T-helper 17 cell (primary cell): ENCODE results near the gene C17orf75. TPM values are rescaled to one million over a fixed set of nuclear protein-coding genes. Genes with fewer than 3 reads are reported as not detected.
"Not testable (repeated sequence)": the region's sequence is repeated elsewhere in the genome, so short reads cannot be mapped to it uniquely, and the experiment has no call there.

ENCODE experiments used
- ATAC-seq: fragments of 150-1000 bp; cut with Tn5 transposase; 2 replicates; pipeline ENCODE4 v1.10.0; 2021; ENCODE audit warnings: mild to moderate bottlenecking, moderate library complexity
- DNase-seq, 3 donors: peaks; one replicate each; pipeline versions ENCODE4 v3.0.0 to v3.0.0-alpha.2; 2020 to 2021
- H3K9me3 ChIP-seq: one replicate; pipeline ENCODE4 v1.7.0; 2013; ENCODE audit warnings: low read length, mild to moderate bottlenecking; ENCODE audit not compliant: control insufficient read depth, poor library complexity, severe bottlenecking
- H3K27ac Mint-ChIP-seq: one replicate; pipeline ENCODE4 v1.8.0; 2022; ENCODE audit warnings: mild to moderate bottlenecking, moderate library complexity, mixed read lengths
- H3K27me3 Mint-ChIP-seq: one replicate; pipeline ENCODE4 v1.8.0; 2022; ENCODE audit warnings: mixed read lengths
- H3K36me3 Mint-ChIP-seq: one replicate; pipeline ENCODE4 v1.8.0; 2022; ENCODE audit warnings: low read depth, mixed read lengths
- H3K4me1 Mint-ChIP-seq: one replicate; pipeline ENCODE4 v1.8.0; 2022; ENCODE audit warnings: mild to moderate bottlenecking, mixed read lengths
- H3K4me3 Mint-ChIP-seq: one replicate; pipeline ENCODE4 v1.8.0; 2022; ENCODE audit warnings: mild to moderate bottlenecking, moderate library complexity, mixed read lengths
- total RNA-seq, 4 donors: library from RNA in 2 of 4; stranded (reverse) in 2 of 4; gene quantifications; one replicate each; pipeline ENCODE4 v1.2.3 and lab custom pipeline; 2022 to 2026

Gene C17orf75
- total RNA-seq, 2 donors from 2014 or later: 11.6 to 11.8 TPM

DNA sequence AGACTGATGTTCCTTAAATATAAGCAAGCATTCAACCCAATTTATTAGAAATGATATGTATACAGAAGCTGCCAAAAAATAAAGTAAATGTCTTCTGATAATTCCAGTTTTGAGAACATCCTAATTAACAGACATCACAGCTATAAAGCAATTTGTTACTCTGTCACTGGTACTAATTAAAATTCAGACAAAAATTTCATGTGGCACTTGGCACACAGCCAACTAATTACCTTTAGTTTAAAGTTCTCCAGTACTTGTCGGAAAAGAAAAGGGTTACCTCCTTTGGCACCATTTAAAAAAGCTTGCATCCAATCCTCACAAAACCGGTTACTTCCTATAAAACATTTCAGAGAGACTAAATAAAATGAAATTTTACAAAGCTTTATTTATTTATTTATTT, 8.8 kb downstream of the C17orf75 start:
- H3K36me3 Mint-ChIP-seq: no peaks in the 10 kb centered on the region
- no peak for ATAC-seq
- no peaks in the 10 kb centered on the region for H3K9me3 ChIP-seq
- no peaks in the 10 kb centered on the region for H3K27me3 Mint-ChIP-seq
- H3K27ac Mint-ChIP-seq: no peak overlapping the region
- no peak for DNase-seq
- H3K4me3 Mint-ChIP-seq: no peak overlapping the region
- peaks cover 11% of the 10 kb centered on the region for H3K4me1 Mint-ChIP-seq

DNA sequence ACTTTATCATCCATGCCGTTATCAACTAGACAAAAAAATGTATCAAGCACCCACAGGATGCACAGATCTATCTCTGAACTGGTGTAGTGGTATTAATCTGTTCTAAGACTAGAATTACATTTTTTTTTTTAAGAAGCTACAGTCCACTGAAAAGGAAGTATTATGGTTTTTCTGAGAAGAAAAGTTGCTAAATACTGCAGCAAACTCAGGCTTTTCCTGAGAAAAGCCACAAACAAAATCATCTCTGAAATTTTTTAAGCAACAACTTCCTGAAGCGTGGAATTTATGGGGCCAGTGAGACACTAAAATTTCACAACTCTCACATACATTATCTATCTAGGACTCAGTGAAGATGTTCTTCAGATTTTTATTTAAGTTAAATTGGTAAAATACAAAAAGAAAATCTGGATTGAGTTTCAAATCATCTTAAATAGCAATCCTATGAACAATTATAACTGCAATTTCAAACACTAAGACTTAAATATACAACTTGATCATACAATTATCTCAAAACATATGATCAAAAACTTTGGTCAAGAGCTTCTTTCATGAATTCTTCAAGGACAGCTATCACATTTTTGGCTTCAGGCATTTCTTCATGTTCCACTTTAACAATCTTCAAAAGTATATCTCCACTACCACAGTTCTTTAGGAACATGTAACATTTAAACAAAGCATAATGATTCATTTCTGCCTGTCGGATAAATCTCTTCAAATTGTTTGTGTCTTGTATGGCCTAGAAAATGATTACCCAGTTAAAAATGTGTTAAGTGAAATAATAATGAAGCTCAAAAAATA, 10.5 kb downstream of the C17orf75 start:
- DNase-seq: no peak
- Mint-ChIP-seq H3K4me1 (peaks cover 11% of the 10 kb centered on the region), H3K36me3 (no peaks in the 10 kb centered on the region), H3K27me3 (no peaks in the 10 kb centered on the region), H3K27ac (peak overlapping the region; percentile 93), H3K4me3 (peak overlapping the region; percentile 31)
- ATAC-seq: no peak
- H3K9me3 ChIP-seq: no peaks in the 10 kb centered on the region

DNA sequence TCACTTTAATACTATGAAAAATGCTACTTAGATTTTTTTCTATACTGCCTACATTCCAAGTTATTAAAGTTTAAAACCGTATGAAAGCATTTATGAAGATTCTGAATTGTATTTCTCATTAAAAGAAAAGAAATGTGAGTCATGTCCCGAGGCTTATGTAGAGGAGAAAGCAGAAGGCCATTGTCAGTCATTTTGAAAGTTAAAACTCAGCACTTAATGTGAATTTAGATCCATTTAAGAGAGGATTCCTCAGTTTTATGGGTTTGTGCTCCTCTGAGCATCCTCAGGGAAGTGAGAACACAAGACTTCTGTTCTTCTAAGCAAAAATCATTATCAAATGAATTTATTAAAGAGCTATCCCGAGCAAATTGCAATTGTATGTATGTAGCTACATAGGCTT, 11.8 kb downstream of the C17orf75 start:
- ATAC-seq (no peak), DNase-seq (no peak)
- Mint-ChIP-seq H3K4me1 (peaks cover 11% of the 10 kb centered on the region), H3K27me3 (no peaks in the 10 kb centered on the region), H3K36me3 (no peaks in the 10 kb centered on the region), H3K27ac (peak overlapping the region; percentile 93), H3K4me3 (no peak overlapping the region)
- no peaks in the 10 kb centered on the region for H3K9me3 ChIP-seq

DNA sequence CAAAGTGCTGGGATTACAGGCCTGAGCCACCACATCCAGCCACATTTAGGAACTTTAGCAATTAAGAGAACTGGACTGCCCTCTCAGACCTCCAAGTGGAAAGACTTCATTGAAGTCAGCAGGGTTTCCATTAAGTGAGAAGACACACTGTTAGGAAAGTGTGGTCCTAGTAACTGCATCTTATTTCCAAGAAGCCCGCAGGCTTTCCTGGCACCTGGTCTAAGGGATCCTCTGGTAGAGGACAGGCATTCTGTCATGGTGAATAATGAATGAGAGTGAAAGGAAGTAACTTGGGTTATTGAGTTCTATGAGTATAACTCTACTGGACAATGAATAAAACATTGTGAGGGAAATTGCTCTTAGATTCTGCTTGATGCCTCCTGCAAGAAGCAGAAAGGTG, 14.1 kb downstream of the C17orf75 start:
- Mint-ChIP-seq H3K4me1 (peaks cover 18% of the 10 kb centered on the region), H3K4me3 (no peak overlapping the region), H3K27me3 (no peaks in the 10 kb centered on the region), H3K27ac (no peak overlapping the region), H3K36me3 (no peaks in the 10 kb centered on the region)
- DNase-seq (no peak), ATAC-seq (no peak)
- no peaks in the 10 kb centered on the region for H3K9me3 ChIP-seq

DNA sequence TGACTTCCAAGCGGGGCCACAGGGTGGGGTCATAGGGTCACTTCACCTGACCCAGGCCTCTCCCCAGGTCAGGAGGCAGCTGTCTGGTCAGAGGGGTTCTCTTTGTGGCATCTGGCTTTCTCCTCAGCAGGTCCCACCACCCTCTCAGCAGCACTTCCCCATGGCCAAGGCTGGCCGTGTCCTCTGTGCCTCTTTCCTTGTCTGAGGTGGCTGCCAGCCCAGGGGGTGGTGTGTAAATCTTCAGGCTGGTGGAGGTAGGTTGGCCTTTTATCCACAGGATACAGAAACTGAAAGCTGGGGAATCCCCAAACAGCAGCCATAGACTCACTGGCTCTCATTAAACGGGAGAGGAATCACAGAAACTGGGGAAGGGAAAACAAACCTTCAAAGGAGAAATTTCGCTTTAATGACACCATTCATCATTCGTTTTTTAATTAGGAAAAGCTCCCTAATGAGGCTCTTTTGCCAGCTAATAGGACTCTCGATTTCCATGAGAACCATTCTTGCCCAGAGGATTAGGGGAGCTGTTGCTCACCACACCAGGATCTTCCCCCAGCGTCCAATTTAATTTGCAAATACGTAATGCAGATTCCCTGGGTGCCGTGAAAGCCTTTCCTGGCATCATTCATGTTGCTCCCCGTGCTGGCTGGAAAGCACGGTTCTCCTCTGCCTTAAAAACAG, 18.0 kb downstream of the C17orf75 start:
- DNase-seq: peak in 1 of 3 donors; percentile 34
- H3K27me3 Mint-ChIP-seq: no peaks in the 10 kb centered on the region
- H3K9me3 ChIP-seq: no peaks in the 10 kb centered on the region
- H3K36me3 Mint-ChIP-seq: no peaks in the 10 kb centered on the region
- H3K4me1 Mint-ChIP-seq: peaks cover 11% of the 10 kb centered on the region
- peak overlapping the region; percentile 79 for H3K27ac Mint-ChIP-seq
- H3K4me3 Mint-ChIP-seq: peak overlapping the region; percentile 68
- peak; percentile 82 for ATAC-seq

DNA sequence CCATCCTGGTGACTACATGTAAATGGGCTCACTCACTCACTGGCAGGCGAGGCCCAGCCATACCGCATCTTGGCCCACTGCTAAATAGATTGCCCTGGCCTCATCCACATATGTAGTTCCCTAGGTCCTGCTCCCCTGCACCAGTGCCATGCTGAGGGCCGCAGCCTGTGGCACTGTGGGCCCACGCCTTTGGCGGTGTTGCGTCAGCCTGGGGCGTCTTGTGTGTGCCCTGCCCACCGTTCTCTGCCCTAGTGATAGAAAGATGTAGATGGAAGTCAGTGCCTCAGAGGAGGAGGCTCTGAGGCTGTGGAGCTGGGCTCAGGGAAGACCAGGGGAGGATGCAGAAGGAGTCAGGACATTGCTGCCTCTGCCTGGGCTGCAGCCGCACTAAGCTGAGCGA, 18.9 kb downstream of the C17orf75 start:
- peak overlapping the region; percentile 68 for H3K4me3 Mint-ChIP-seq
- peaks cover 1% of the 10 kb centered on the region for H3K27me3 Mint-ChIP-seq
- H3K4me1 Mint-ChIP-seq: peaks cover 11% of the 10 kb centered on the region
- ATAC-seq (no peak), DNase-seq (no peak)
- H3K9me3 ChIP-seq: no peaks in the 10 kb centered on the region
- peak overlapping the region; percentile 79 for H3K27ac Mint-ChIP-seq
- H3K36me3 Mint-ChIP-seq: no peaks in the 10 kb centered on the region

DNA sequence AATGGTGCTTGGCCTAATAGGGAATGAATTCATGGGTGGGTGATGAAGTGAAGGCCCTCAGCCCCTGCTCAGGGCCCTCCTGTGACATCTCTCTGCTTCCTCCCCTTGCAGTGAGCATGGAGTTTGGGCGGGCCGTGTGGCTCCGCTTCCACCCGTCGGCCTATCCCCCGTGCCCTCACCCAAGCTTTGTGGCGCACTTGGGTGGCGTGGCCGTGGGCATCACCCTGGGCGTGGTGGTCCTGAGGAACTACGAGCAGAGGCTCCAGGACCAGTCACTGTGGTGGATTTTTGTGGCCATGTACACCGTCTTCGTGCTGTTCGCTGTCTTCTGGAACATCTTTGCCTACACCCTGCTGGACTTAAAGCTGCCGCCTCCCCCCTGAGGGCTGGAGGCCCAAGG, 21.1 kb downstream of the C17orf75 start:
- ATAC-seq (no peak), DNase-seq (no peak)
- Mint-ChIP-seq H3K36me3 (no peaks in the 10 kb centered on the region), H3K4me1 (peaks cover 11% of the 10 kb centered on the region), H3K4me3 (no peak overlapping the region), H3K27ac (no peak overlapping the region), H3K27me3 (peaks cover 14% of the 10 kb centered on the region)
- no peaks in the 10 kb centered on the region for H3K9me3 ChIP-seq

DNA sequence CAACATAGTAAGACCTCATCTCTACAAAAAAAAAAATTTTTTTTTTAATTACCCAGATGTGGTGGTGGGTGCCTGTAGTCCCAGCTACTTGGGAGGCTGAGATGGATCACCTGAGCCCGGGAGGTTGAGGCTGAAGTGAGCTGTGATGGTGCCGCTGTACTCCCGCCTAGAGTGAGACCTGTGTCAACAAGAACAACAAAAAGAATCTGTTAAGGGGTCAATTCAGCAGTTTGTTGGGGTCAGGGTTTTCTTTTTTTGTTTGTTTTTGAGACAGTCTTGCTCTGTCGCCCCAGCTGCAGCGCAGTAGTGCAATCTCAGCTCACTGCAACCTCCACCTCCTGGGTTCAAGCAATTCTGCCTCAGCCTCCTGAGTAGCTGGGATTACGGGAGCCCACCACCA, 21.9 kb downstream of the C17orf75 start:
- Mint-ChIP-seq H3K4me1 (peaks cover 11% of the 10 kb centered on the region), H3K27me3 (peaks cover 18% of the 10 kb centered on the region)
- not testable (repeated sequence) for H3K27ac Mint-ChIP-seq, H3K36me3 Mint-ChIP-seq, H3K9me3 ChIP-seq, H3K4me3 Mint-ChIP-seq, ATAC-seq, DNase-seq

DNA sequence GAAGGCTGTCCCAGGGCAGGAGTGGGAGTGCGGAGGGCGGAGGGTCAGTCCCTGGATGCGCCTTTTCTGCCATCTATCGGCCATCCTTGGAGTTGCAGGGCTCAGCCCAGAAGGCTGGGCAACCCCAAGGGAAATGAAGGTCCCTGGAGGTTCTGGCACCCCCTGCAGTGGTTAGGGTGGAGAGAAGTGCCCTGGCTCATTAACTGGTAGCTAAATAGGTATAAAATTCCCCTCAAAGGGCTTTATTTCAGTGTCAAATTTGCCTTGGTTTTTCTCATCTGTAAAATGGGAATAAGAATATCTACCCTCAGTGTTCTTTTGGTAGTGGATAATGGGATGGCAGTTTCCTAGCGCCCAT, 22.4 kb downstream of the C17orf75 start:
- peaks cover 18% of the 10 kb centered on the region for H3K27me3 Mint-ChIP-seq
- H3K36me3 Mint-ChIP-seq: no peaks in the 10 kb centered on the region
- no peaks in the 10 kb centered on the region for H3K9me3 ChIP-seq
- H3K27ac Mint-ChIP-seq: no peak overlapping the region
- H3K4me1 Mint-ChIP-seq: peaks cover 11% of the 10 kb centered on the region
- ATAC-seq (peak; percentile 90), DNase-seq (peak; percentile 50 to 71 (median 57))
- peak overlapping the region; percentile 71 for H3K4me3 Mint-ChIP-seq

DNA sequence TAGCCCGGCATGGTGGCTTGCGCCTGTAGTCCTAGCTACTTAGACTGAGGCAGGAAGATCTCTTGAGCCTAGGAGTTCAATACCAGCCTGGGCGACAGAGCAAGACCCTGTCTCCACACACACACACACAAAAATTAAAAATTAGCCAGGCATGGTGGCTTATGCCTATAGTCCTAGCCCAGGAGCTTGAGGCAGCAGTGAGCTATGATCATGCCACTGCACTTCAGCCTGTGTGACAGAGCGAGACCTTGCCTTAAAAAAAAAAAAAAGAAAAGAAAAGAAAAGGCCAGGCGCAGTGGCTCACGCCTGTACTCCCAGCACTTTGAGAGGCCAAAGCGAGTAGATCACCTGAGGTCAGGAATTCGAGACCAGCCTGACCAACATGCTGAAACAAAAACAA, 23.9 kb downstream of the C17orf75 start:
- Mint-ChIP-seq H3K36me3 (no peaks in the 10 kb centered on the region), H3K4me3 (peak overlapping the region; percentile 28), H3K27me3 (peaks cover 18% of the 10 kb centered on the region), H3K27ac (no peak overlapping the region), H3K4me1 (peaks cover 4% of the 10 kb centered on the region)
- no peak for ATAC-seq
- H3K9me3 ChIP-seq: no peaks in the 10 kb centered on the region
- DNase-seq: no peak

DNA sequence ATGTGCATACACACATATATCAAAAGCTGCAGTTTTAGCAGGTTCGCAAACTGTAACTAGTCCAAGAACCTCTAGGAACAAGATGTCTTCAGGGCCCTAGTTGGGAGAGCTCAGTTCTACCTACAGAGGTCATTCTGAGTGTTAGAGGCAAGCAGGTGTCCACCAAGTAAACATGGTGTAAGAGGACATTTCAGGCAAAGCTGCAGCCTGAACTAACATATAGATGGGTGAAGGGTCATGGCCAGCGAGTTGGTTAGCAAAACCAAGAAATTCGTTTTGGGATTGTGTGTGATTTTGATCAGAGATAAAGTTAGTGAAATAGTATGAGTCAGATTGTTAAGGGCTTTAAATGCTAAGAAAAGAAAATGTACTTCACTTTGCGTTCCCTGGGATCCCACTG, 24.6 kb downstream of the C17orf75 start:
- H3K27ac Mint-ChIP-seq: no peak overlapping the region
- H3K27me3 Mint-ChIP-seq: peaks cover 18% of the 10 kb centered on the region
- H3K9me3 ChIP-seq: no peaks in the 10 kb centered on the region
- peaks cover 3% of the 10 kb centered on the region for H3K4me1 Mint-ChIP-seq
- H3K4me3 Mint-ChIP-seq: no peak overlapping the region
- H3K36me3 Mint-ChIP-seq: no peaks in the 10 kb centered on the region
- DNase-seq (no peak), ATAC-seq (no peak)

DNA sequence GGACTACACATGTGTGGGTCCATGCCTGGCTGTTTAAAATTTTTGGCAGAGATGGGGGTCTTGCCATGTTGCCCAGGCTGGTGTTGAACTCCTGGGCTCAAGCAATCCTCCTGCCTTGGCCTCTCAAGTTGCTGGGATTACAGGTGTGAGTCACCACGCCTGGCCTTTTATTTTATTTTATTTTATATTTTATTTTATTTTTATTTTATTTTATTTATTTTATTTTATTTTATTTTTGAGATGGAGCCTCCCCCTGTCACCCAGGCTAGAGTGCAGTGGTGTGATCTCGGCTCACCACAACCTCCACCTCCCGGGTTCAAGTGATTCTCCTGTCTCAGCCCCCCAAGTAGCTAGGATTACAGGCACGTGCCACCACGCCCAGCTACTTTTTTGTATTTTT, 25.3 kb downstream of the C17orf75 start:
- H3K4me3 Mint-ChIP-seq, DNase-seq, H3K9me3 ChIP-seq, H3K36me3 Mint-ChIP-seq, H3K27ac Mint-ChIP-seq, H3K4me1 Mint-ChIP-seq, ATAC-seq: not testable (repeated sequence)
- peaks cover 18% of the 10 kb centered on the region for H3K27me3 Mint-ChIP-seq

DNA sequence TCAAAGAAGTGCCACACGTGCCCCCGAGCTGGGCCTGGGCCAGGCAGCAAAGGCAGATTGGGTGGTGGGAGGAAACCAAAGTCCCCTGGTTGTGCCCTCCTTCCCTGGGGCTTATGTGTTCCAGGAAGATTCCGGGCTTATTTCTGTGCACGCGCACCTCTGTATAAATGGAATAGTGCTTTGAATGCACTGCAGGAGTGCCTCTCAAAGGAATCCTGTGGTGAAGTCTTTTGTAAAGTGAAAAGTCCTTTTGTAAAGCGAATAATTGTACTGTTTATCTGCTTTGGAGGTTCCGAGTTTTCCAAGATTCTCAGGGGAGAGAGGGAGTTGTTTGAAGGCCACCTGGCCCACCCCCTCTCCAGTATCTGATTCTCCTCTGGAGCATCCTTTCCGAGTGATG, 26.8 kb downstream of the C17orf75 start:
- H3K9me3 ChIP-seq: no peaks in the 10 kb centered on the region
- H3K36me3 Mint-ChIP-seq: no peaks in the 10 kb centered on the region
- DNase-seq: no peak
- H3K4me3 Mint-ChIP-seq: no peak overlapping the region
- ATAC-seq: no peak
- peaks cover 18% of the 10 kb centered on the region for H3K27me3 Mint-ChIP-seq
- H3K4me1 Mint-ChIP-seq: peaks cover 3% of the 10 kb centered on the region
- no peak overlapping the region for H3K27ac Mint-ChIP-seq

DNA sequence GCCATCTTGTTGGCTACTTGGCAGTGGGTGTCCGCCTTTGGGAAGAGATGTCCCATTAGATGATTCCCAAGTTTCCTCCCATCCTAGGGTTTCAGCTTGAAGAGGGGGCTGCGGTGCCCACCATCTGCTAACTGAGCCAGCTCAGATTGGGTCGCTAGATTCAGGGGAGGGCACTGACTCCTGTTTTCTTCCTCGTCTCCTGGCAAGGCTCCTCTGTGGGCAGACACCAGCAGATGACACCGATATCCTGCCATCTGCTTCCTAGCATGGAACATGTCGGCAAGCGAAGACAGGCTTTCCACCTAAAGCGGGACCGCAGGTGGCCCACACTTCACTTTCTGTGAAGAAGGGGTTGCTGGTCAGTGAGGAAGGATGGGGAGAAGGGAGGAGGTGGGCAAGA, 27.3 kb downstream of the C17orf75 start:
- Mint-ChIP-seq H3K27me3 (peaks cover 18% of the 10 kb centered on the region), H3K4me1 (peaks cover 3% of the 10 kb centered on the region), H3K36me3 (no peaks in the 10 kb centered on the region), H3K4me3 (no peak overlapping the region), H3K27ac (no peak overlapping the region)
- DNase-seq (no peak), ATAC-seq (no peak)
- no peaks in the 10 kb centered on the region for H3K9me3 ChIP-seq
